DOHH2 (cell line): ENCODE measurements around the gene TJP1.

Experiments
- H3F3A ChIP-seq: fragments of 200-600 bp; sonication (generic), shearing (Covaris generic); 2 replicates; pipeline ENCODE4 v1.6.0; 2016; ENCODE audit warnings: antibody characterized with exemption, mild to moderate bottlenecking; ENCODE audit not compliant: control insufficient read depth, insufficient read depth
- H3K27ac ChIP-seq: fragments of 200-600 bp; sonication (generic); 2 replicates; pipeline ENCODE4 v1.5.1; 2014; ENCODE audit warnings: low read depth, mild to moderate bottlenecking, low read length, moderate library complexity
- H3K27me3 ChIP-seq: fragments of 200-600 bp; sonication (generic); 2 replicates; pipeline ENCODE4 v1.6.1; 2014; ENCODE audit warnings: mild to moderate bottlenecking, low read length, mixed read lengths; ENCODE audit not compliant: control insufficient read depth
- H3K36me3 ChIP-seq: fragments of 200-600 bp; sonication (generic); 2 replicates; pipeline ENCODE4 v1.6.1; 2014; ENCODE audit warnings: mild to moderate bottlenecking, low read length, moderate library complexity, mixed read lengths; ENCODE audit not compliant: control insufficient read depth
- H3K4me1 ChIP-seq: fragments of 200-600 bp; sonication (generic); 2 replicates; pipeline ENCODE4 v1.6.1; 2014; ENCODE audit warnings: mild to moderate bottlenecking, low read length, mixed read lengths; ENCODE audit not compliant: control insufficient read depth
- H3K4me2 ChIP-seq: fragments of 200-600 bp; sonication (generic); 2 replicates; pipeline ENCODE4 v1.6.0; 2014; ENCODE audit warnings: mild to moderate bottlenecking, low read length, moderate library complexity
- H3K4me3 ChIP-seq: fragments of 200-600 bp; sonication (generic); 2 replicates; pipeline ENCODE4 v1.5.1; 2014; ENCODE audit warnings: mild to moderate bottlenecking, low read length, mixed read lengths
- H3K79me2 ChIP-seq: fragments of 200-600 bp; sonication (generic); 2 replicates; pipeline ENCODE4 v1.6.1; 2014; ENCODE audit warnings: mild to moderate bottlenecking, low read length, mixed read lengths; ENCODE audit not compliant: control insufficient read depth
- H3K9me2 ChIP-seq: fragments of 200-600 bp; sonication (generic); replicated peaks from 2 replicates; pipeline ENCODE4 v1.6.1; 2014; ENCODE audit warnings: mild to moderate bottlenecking, low read length, mixed read lengths; ENCODE audit not compliant: control insufficient read depth
- H3K9me3 ChIP-seq: fragments of 200-600 bp; sonication (generic); 2 replicates; pipeline ENCODE4 v1.6.1; 2014; ENCODE audit warnings: antibody characterized with exemption, low read length, mixed read lengths; ENCODE audit not compliant: control insufficient read depth, insufficient read depth
- H4K20me1 ChIP-seq: fragments of 200-600 bp; sonication (generic); 2 replicates; pipeline ENCODE4 v1.6.0; 2014; ENCODE audit warnings: low read depth, mild to moderate bottlenecking, antibody characterized with exemption, low read length, moderate library complexity; ENCODE audit not compliant: control insufficient read depth, insufficient read depth
- EZH2phosphoT487 ChIP-seq: fragments of 200-600 bp; sonication (generic); IDR thresholded peaks from 2 replicates; pipeline ENCODE4 v1.6.1; 2017; ENCODE audit warnings: borderline replicate concordance, mild to moderate bottlenecking, antibody characterized with exemption, low read length, moderate library complexity, mixed read lengths
- TF ChIP-seq, protein P1 (sequence below): fragments of 200-600 bp; sonication (generic); IDR thresholded peaks from one replicate; pipeline ENCODE4 v1.5.1; 2014; ENCODE audit warnings: antibody characterized with exemption, mild to moderate bottlenecking, low read depth, low read length; ENCODE audit not compliant: poor library complexity, severe bottlenecking

The TJP1 gene

GRCh38 chr15:29728418-29728817, 93.8 kb downstream of the TJP1 start:
- Histone ChIP-seq H3K36me3 (no peaks in the 10 kb centered on the region), H3K9me2 (no peaks in the 10 kb centered on the region), H3K9me3 (no peaks in the 10 kb centered on the region; the same call in 1 of the 2 replicates), H3K4me1 (no peaks in the 10 kb centered on the region), H3F3A (no peaks in the 10 kb centered on the region), H3K27ac (no peak overlapping the region), H3K4me2 (no peak overlapping the region), H4K20me1 (no peaks in the 10 kb centered on the region), H3K4me3 (no peak overlapping the region), H3K79me2 (no peaks in the 10 kb centered on the region), H3K27me3 (no peaks in the 10 kb centered on the region)
- TF ChIP-seq EZH2phosphoT487: no peak
- TF ChIP-seq, protein P1, sequence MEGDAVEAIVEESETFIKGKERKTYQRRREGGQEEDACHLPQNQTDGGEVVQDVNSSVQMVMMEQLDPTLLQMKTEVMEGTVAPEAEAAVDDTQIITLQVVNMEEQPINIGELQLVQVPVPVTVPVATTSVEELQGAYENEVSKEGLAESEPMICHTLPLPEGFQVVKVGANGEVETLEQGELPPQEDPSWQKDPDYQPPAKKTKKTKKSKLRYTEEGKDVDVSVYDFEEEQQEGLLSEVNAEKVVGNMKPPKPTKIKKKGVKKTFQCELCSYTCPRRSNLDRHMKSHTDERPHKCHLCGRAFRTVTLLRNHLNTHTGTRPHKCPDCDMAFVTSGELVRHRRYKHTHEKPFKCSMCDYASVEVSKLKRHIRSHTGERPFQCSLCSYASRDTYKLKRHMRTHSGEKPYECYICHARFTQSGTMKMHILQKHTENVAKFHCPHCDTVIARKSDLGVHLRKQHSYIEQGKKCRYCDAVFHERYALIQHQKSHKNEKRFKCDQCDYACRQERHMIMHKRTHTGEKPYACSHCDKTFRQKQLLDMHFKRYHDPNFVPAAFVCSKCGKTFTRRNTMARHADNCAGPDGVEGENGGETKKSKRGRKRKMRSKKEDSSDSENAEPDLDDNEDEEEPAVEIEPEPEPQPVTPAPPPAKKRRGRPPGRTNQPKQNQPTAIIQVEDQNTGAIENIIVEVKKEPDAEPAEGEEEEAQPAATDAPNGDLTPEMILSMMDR: no peak

- no peak overlapping the region for H3K27ac ChIP-seq
- no peaks in the 10 kb centered on the region for H3K27me3 ChIP-seq
- no peaks in the 10 kb centered on the region for H3K36me3 ChIP-seq
- no peaks in the 10 kb centered on the region for H3K79me2 ChIP-seq
- H3K4me3 ChIP-seq: no peak overlapping the region
- H4K20me1 ChIP-seq: no peaks in the 10 kb centered on the region
- peaks cover 5% of the 10 kb centered on the region; the same call in 1 of the 2 replicates for H3K9me3 ChIP-seq
- no peak overlapping the region for H3K4me2 ChIP-seq
- TF ChIP-seq EZH2phosphoT487: no peak
- TF ChIP-seq, protein P1: no peak
- H3K9me2 ChIP-seq: no peaks in the 10 kb centered on the region
- H3F3A ChIP-seq: no peaks in the 10 kb centered on the region
- no peaks in the 10 kb centered on the region for H3K4me1 ChIP-seq
Observed at GRCh38 chr15:29727871-29728270, 94.4 kb downstream of the TJP1 start.

- no peak overlapping the region for H3K4me2 ChIP-seq
- no peak for TF ChIP-seq EZH2phosphoT487
- TF ChIP-seq, protein P1: no peak
- peaks cover 14% of the 10 kb centered on the region; the same call in 1 of the 2 replicates for H3K9me3 ChIP-seq
- no peaks in the 10 kb centered on the region for H3K4me1 ChIP-seq
- no peaks in the 10 kb centered on the region for H3K27me3 ChIP-seq
- no peaks in the 10 kb centered on the region for H3K9me2 ChIP-seq
- H3K27ac ChIP-seq: no peak overlapping the region
- H4K20me1 ChIP-seq: no peaks in the 10 kb centered on the region
- H3K36me3 ChIP-seq: no peaks in the 10 kb centered on the region
- H3F3A ChIP-seq: no peaks in the 10 kb centered on the region
- no peak overlapping the region for H3K4me3 ChIP-seq
- H3K79me2 ChIP-seq: no peaks in the 10 kb centered on the region
Observed at GRCh38 chr15:29726553-29726952, 95.7 kb downstream of the TJP1 start.
